ENCODE results near the gene GDPD3.

The GDPD3 gene

GRCh38 chr16:30085820-30086219, 27.5 kb downstream of the GDPD3 start:
- Histone ChIP-seq H3K9ac (ENCODE audit: low read depth, low read length) (no peak overlapping the region), H3K36me3 (ENCODE audit: insufficient read depth, low read length) (peaks cover 47% of the 10 kb centered on the region)
- ATAC-seq (ENCODE audit: insufficient read depth, low read depth), result no peak

DNA sequence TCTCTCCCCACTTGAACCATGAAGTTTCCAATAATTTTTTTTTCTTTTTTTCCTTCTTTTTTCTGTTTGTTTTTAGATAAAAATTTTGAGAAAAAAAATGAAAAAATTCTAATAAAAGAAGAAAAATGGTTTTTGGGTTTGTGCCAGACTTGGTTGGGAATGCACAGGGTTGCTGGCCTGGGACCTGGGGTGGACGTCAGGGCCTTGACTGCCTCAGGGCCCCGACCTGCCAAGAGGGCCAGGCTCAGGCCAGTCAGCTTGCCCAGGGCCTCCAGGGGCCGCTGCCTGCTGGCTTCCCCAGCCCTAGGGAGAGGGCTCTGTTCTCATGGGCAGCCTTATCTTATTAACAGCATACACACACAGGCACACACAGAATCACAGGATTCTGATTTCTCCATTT, 28.1 kb downstream of the GDPD3 start:
- Histone ChIP-seq H3K4me1 (ENCODE audit: insufficient read depth, low read length) (peaks cover 2% of the 10 kb centered on the region; the same call in 1 of the 2 replicates), H2AFZ (ENCODE audit: low read depth, low read length) (no peak overlapping the region), H3K27ac (ENCODE audit: low read length) (no peak overlapping the region), H4K20me1 (ENCODE audit: insufficient read depth, low read length) (peaks cover 21% of the 10 kb centered on the region), H3K4me2 (ENCODE audit: insufficient read depth, low read length) (no peak overlapping the region), H3K36me3 (ENCODE audit: insufficient read depth, low read length) (peaks cover 50% of the 10 kb centered on the region), H3K79me2 (ENCODE audit: insufficient read depth, low read length) (peaks cover 7% of the 10 kb centered on the region), H3K4me3 (ENCODE audit: low read depth in 1 of 2, low read length in 2 of 2) (no peak overlapping the region), H3K9me3 (ENCODE audit: insufficient read depth, low read length, severe bottlenecking) (no peaks in the 10 kb centered on the region), H3K9ac (ENCODE audit: low read depth, low read length) (no peak overlapping the region), H3K27me3 (ENCODE audit: insufficient read depth, low read length, poor library complexity) (no peaks in the 10 kb centered on the region)
- ATAC-seq (ENCODE audit: insufficient read depth, low read depth), result no peak
- no peak for TF ChIP-seq EZH2 (IDR thresholded peaks at IDR 0.05; ENCODE audit: borderline replicate concordance, low read depth, low read length, severe bottlenecking)
- TF ChIP-seq, protein P1, sequence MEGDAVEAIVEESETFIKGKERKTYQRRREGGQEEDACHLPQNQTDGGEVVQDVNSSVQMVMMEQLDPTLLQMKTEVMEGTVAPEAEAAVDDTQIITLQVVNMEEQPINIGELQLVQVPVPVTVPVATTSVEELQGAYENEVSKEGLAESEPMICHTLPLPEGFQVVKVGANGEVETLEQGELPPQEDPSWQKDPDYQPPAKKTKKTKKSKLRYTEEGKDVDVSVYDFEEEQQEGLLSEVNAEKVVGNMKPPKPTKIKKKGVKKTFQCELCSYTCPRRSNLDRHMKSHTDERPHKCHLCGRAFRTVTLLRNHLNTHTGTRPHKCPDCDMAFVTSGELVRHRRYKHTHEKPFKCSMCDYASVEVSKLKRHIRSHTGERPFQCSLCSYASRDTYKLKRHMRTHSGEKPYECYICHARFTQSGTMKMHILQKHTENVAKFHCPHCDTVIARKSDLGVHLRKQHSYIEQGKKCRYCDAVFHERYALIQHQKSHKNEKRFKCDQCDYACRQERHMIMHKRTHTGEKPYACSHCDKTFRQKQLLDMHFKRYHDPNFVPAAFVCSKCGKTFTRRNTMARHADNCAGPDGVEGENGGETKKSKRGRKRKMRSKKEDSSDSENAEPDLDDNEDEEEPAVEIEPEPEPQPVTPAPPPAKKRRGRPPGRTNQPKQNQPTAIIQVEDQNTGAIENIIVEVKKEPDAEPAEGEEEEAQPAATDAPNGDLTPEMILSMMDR (IDR thresholded peaks at IDR 0.05; ENCODE audit: borderline replicate concordance, extremely low read depth, low read length, poor library complexity, severe bottlenecking), result no peak
- no peak for DNase-seq

More at GRCh38 chr16:30085820-30086219, 27.5 kb downstream of the GDPD3 start:
- no peak overlapping the region for H2AFZ ChIP-seq (ENCODE audit: low read depth, low read length)
- no peak overlapping the region for H3K27ac ChIP-seq (ENCODE audit: low read length)
- H3K4me3 ChIP-seq (ENCODE audit: low read depth in 1 of 2, low read length in 2 of 2), result no peak overlapping the region
- TF ChIP-seq EZH2 (IDR thresholded peaks at IDR 0.05; ENCODE audit: borderline replicate concordance, low read depth, low read length, severe bottlenecking), result no peak
- TF ChIP-seq, protein P1 (IDR thresholded peaks at IDR 0.05; ENCODE audit: borderline replicate concordance, extremely low read depth, low read length, poor library complexity, severe bottlenecking), result no peak
- peaks cover 5% of the 10 kb centered on the region for H3K79me2 ChIP-seq (ENCODE audit: insufficient read depth, low read length)
- DNase-seq, result no peak
- peaks cover 7% of the 10 kb centered on the region for H3K4me1 ChIP-seq (ENCODE audit: insufficient read depth, low read length)
- no peak overlapping the region for H3K4me2 ChIP-seq (ENCODE audit: insufficient read depth, low read length)
- H3K9me3 ChIP-seq (ENCODE audit: insufficient read depth, low read length, severe bottlenecking), result no peaks in the 10 kb centered on the region
- H4K20me1 ChIP-seq (ENCODE audit: insufficient read depth, low read length), result peaks cover 18% of the 10 kb centered on the region
- H3K27me3 ChIP-seq (ENCODE audit: insufficient read depth, low read length, poor library complexity), result no peaks in the 10 kb centered on the region

DNA sequence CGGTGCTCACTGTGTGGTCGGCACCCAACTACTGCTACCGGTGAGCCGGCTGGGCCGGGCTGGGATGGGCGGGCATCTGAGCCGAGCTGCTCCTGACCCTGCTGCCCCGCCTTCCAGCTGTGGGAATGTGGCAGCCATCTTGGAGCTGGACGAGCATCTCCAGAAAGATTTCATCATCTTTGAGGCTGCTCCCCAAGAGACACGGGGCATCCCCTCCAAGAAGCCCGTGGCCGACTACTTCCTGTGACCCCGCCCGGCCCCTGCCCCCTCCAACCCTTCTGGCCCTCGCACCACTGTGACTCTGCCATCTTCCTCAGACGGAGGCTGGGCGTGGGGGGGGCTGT, 28.5 kb downstream of the GDPD3 start:
- Histone ChIP-seq H3K4me3 (ENCODE audit: low read depth in 1 of 2, low read length in 2 of 2) (no peak overlapping the region), H3K27me3 (ENCODE audit: insufficient read depth, low read length, poor library complexity) (no peaks in the 10 kb centered on the region), H3K36me3 (ENCODE audit: insufficient read depth, low read length) (peaks cover 53% of the 10 kb centered on the region), H3K79me2 (ENCODE audit: insufficient read depth, low read length) (peaks cover 11% of the 10 kb centered on the region), H3K4me2 (ENCODE audit: insufficient read depth, low read length) (no peak overlapping the region), H3K9me3 (ENCODE audit: insufficient read depth, low read length, severe bottlenecking) (no peaks in the 10 kb centered on the region), H4K20me1 (ENCODE audit: insufficient read depth, low read length) (peaks cover 22% of the 10 kb centered on the region), H3K4me1 (ENCODE audit: insufficient read depth, low read length) (no peaks in the 10 kb centered on the region), H2AFZ (ENCODE audit: low read depth, low read length) (no peak overlapping the region), H3K9ac (ENCODE audit: low read depth, low read length) (no peak overlapping the region), H3K27ac (ENCODE audit: low read length) (no peak overlapping the region)
- TF ChIP-seq, protein P1 (IDR thresholded peaks at IDR 0.05; ENCODE audit: borderline replicate concordance, extremely low read depth, low read length, poor library complexity, severe bottlenecking), result no peak
- TF ChIP-seq EZH2 (IDR thresholded peaks at IDR 0.05; ENCODE audit: borderline replicate concordance, low read depth, low read length, severe bottlenecking), result no peak
- ATAC-seq (ENCODE audit: insufficient read depth, low read depth), result no peak
- DNase-seq, result no peak

Measured in DND-41 (cell line).